ENCODE results near the gene NBPF11. TPM values are rescaled to one million over a fixed set of nuclear protein-coding genes. Genes with fewer than 3 reads are reported as not detected.
"Not testable (repeated sequence)": the region's sequence is repeated elsewhere in the genome, so short reads cannot be mapped to it uniquely, and the experiment has no call there.

NBPF11 gene
- polyA plus RNA-seq, 2 of the 4 experiments (the other 2 are of a cell fraction) = 5.8 to 12.1 TPM

DNA sequence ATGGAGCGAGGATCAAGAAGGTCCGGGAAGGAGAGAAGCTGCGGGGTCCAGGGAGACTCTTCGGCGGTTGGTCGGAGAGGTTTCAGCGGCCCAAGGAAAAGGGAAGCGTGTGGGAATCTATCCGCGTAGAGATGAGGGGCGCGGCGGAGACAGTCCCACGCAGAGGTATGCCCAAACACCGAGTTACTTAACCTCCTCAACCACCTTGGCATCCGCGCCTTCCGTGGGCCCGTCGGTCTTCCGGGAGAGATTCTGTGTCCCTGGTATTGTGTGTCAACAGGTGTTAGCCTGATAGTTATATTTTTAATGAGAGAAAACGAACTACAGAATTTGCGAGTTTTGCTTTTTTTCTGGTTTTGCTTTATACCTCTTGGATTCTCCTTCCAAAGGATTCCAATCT, 5.7 kb upstream of the NBPF11 start:
- CTCF ChIA-PET; H3K27ac ChIP-seq; FAIRE-seq; DNase-seq (ENCODE audit: low read depth in 1 of 2, low spot score in 1 of 2); ATAC-seq; H3K9me3 ChIP-seq; H3K4me2 ChIP-seq; H3K4me1 ChIP-seq; H3K4me3 ChIP-seq; POLR2A ChIA-PET: not testable (repeated sequence)
- WGBS (ENCODE audit: missing lambda C conversion rate) = 89% methylated on average over 9 of the region's 23 CpGs

GRCh38 chr1:148155494-148156275, 3.6 kb upstream of the NBPF11 start:
- FAIRE-seq; H3K4me2 ChIP-seq; H3K27ac ChIP-seq; H3K4me3 ChIP-seq; H3K9me3 ChIP-seq; ATAC-seq; POLR2A ChIA-PET; CTCF ChIA-PET; DNase-seq (ENCODE audit: low read depth in 1 of 2, low spot score in 1 of 2); H3K4me1 ChIP-seq: not testable (repeated sequence)
- WGBS (ENCODE audit: missing lambda C conversion rate) = 65% methylated on average over 6 of the region's 7 CpGs

GRCh38 chr1:148152795-148153194, 714 bp upstream of the NBPF11 start:
- DNase-seq (ENCODE audit: low read depth in 1 of 2, low spot score in 1 of 2); H3K9me3 ChIP-seq; H3K4me2 ChIP-seq; FAIRE-seq; H3K4me3 ChIP-seq; H3K4me1 ChIP-seq; H3K27ac ChIP-seq; ATAC-seq; POLR2A ChIA-PET; CTCF ChIA-PET: not testable (repeated sequence)
- 89% methylated on average over 3 of the region's 3 CpGs for WGBS (ENCODE audit: missing lambda C conversion rate)

DNA sequence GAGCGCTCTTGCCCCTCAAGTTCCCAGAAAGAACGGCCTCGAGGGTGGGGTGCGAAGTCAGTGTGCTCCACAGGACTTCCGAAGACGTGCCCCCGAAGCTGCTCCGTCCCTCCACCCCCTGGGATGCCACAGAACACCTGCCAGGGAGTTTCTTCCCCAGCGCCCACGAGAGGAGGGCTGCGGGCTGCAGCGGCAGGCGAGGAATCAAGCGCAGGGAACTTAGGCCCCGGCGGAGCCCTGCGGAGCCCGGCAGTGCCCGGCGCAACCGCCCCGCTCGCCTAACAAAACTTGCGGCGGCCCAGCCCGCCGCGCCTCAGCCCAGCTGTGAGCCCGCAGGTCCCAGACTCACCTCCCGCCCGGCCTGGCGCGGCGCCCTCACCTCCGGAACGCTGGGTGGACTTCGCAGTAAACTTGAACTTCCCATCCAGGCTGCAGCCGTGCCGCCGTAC, 686 bp downstream of the NBPF11 start:
- H3K27ac ChIP-seq = peak overlapping the region; percentile 71 to 95
- H3K9me3 ChIP-seq, H3K4me1 ChIP-seq, FAIRE-seq, CTCF ChIA-PET: not testable (repeated sequence)
- DNase-seq (ENCODE audit: low read depth in 1 of 2, low spot score in 1 of 2) (peak in 1 of 2 experiments; percentile 12), ATAC-seq (peak; percentile 74 to 75)
- peak overlapping the region; percentile 53 for H3K4me3 ChIP-seq
- peak overlapping the region; percentile 80 for H3K4me2 ChIP-seq
- WGBS (ENCODE audit: missing lambda C conversion rate) = 0% methylated on average over 7 of the region's 40 CpGs
- POLR2A ChIA-PET = interaction anchor here (1.2 to 2.4 kb wide), 2 partner anchors 112 to 183 kb away, joined by 7 to 9 read pairs; no protein-coding TSS in a partner anchor

DNA sequence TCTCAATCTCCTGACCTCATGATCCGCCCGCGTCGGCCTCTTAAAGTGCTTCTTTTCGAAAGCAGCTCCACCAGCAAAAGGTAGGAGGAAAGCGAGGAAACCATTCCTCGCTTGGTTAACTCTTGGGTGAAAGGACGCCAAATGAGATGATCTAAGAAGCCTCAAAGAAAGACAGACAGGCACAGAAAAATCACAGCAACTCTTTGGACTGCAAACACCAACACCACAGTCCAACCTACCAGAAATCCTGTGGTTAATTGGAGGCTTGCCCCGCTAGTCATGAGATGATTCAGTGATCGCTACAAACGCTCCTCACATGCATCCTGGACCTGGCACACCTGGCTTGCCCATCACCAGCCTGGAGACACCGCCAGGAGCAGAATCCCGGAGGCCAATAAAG, 1.1 kb downstream of the NBPF11 start:
- Histone ChIP-seq H3K4me2 (peak overlapping the region; percentile 80), H3K4me3 (peak overlapping the region; percentile 53), H3K27ac (peak overlapping the region; percentile 71 to 95)
- peak in 1 of 2 experiments; percentile 9; a peak in 3 of 6 replicates for ATAC-seq
- H3K4me1 ChIP-seq; CTCF ChIA-PET; H3K9me3 ChIP-seq; FAIRE-seq; DNase-seq (ENCODE audit: low read depth in 1 of 2, low spot score in 1 of 2): not testable (repeated sequence)
- WGBS (ENCODE audit: missing lambda C conversion rate) = 56% methylated on average over 13 of the region's 13 CpGs
- POLR2A ChIA-PET = interaction anchor here (2.4 kb wide), 1 partner anchor 183 kb away, joined by 7 read pairs; no protein-coding TSS in a partner anchor

- CTCF ChIA-PET; DNase-seq (ENCODE audit: low read depth in 1 of 2, low spot score in 1 of 2); H3K9me3 ChIP-seq; POLR2A ChIA-PET; H3K4me3 ChIP-seq; H3K27ac ChIP-seq; H3K4me2 ChIP-seq; FAIRE-seq; ATAC-seq; H3K4me1 ChIP-seq: not testable (repeated sequence)
- WGBS (ENCODE audit: missing lambda C conversion rate) = 68% methylated on average over 2 of the region's 6 CpGs
Observed at GRCh38 chr1:148150014-148150413, 2.1 kb downstream of the NBPF11 start.

- H3K4me3 ChIP-seq; H3K4me2 ChIP-seq; H3K27ac ChIP-seq; FAIRE-seq; POLR2A ChIA-PET; DNase-seq (ENCODE audit: low read depth in 1 of 2, low spot score in 1 of 2); H3K4me1 ChIP-seq; CTCF ChIA-PET; H3K9me3 ChIP-seq; ATAC-seq: not testable (repeated sequence)
- WGBS (ENCODE audit: missing lambda C conversion rate) = over 99% methylated on average over 24 of the region's 72 CpGs
Observed at GRCh38 chr1:148149050-148149815, 2.8 kb downstream of the NBPF11 start.

- DNase-seq (ENCODE audit: low read depth in 1 of 2, low spot score in 1 of 2); H3K4me2 ChIP-seq; H3K4me3 ChIP-seq; POLR2A ChIA-PET; ATAC-seq; CTCF ChIA-PET; FAIRE-seq; H3K27ac ChIP-seq; H3K4me1 ChIP-seq; H3K9me3 ChIP-seq: not testable (repeated sequence)
- 91% methylated on average over 17 of the region's 28 CpGs for WGBS (ENCODE audit: missing lambda C conversion rate)
Observed at GRCh38 chr1:148147052-148147838, 4.8 kb downstream of the NBPF11 start.

- CTCF ChIA-PET; H3K27ac ChIP-seq; FAIRE-seq; H3K4me2 ChIP-seq; H3K4me3 ChIP-seq; DNase-seq (ENCODE audit: low read depth in 1 of 2, low spot score in 1 of 2); POLR2A ChIA-PET; H3K9me3 ChIP-seq; ATAC-seq; H3K4me1 ChIP-seq: not testable (repeated sequence)
- WGBS (ENCODE audit: missing lambda C conversion rate) = 90% methylated on average over 6 of the region's 66 CpGs
Observed at GRCh38 chr1:148146191-148146997, 5.7 kb downstream of the NBPF11 start.

DNA sequence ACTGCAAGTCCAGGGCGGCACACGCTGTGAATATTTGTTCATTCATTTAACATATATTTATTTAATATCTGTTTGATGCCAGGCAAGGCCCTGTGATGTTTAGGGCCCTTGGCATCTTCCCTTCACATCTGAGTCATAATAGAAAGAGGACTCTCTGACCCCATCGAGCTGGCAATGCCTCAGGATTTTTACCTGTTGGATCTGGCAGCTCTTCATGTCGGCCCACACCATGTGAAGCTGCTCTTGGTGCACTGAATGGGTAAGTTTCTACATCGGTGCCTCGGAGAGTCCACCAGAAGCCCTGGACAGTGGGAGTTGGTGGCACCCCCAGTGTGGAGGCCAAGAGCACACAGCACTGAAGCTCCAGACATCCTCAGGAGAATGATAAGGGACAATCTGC, 8.9 kb downstream of the NBPF11 start:
- WGBS (ENCODE audit: missing lambda C conversion rate) = 91% methylated on average over 3 of the region's 6 CpGs
- H3K27ac ChIP-seq; CTCF ChIA-PET; DNase-seq (ENCODE audit: low read depth in 1 of 2, low spot score in 1 of 2); ATAC-seq; H3K4me2 ChIP-seq; H3K4me3 ChIP-seq; FAIRE-seq; H3K9me3 ChIP-seq; POLR2A ChIA-PET; H3K4me1 ChIP-seq: not testable (repeated sequence)
